ENCODE measurements around the gene SHANK2. TPM values are rescaled to one million over a fixed set of nuclear protein-coding genes. Genes with fewer than 3 reads are reported as not detected.

Gene SHANK2
- total RNA-seq, 1 experiment from 2014 or later = 23.8 TPM

GRCh38 chr11:71209181-71209580 is 43.2 kb downstream of the SHANK2 start:
- Histone ChIP-seq H3T11ph (ENCODE audit: low read length) (no peak overlapping the region), H3K79me1 (ENCODE audit: insufficient read depth, low read depth, low read length, poor library complexity, severe bottlenecking) (no peaks in the 10 kb centered on the region), H3K18ac (ENCODE audit: insufficient read length, low read depth, low read length) (no peak overlapping the region), H3K79me2 (ENCODE audit: insufficient read depth, low read length) (peaks cover 4% of the 10 kb centered on the region; the same call in 1 of the 2 replicates), H3K23me2 (ENCODE audit: insufficient read length, low read depth, low read length, poor library complexity, severe bottlenecking) (no peaks in the 10 kb centered on the region), H3K23ac (ENCODE audit: insufficient read length, low read depth, low read length) (no peak overlapping the region), H2BK120ac (ENCODE audit: low read depth, low read length, poor library complexity, severe bottlenecking) (no peak overlapping the region), H3K9me3 (ENCODE audit: control insufficient read depth, low read depth, low read length) (no peaks in the 10 kb centered on the region), H3K4me2 (ENCODE audit: insufficient read depth, insufficient read length, low read length) (no peak overlapping the region), H4K20me1 (ENCODE audit: control insufficient read depth, insufficient read depth, insufficient read length) (no peaks in the 10 kb centered on the region), H3K27ac (ENCODE audit: insufficient read length, low read depth, low read length) (no peak overlapping the region), H3K9ac (ENCODE audit: extremely low read depth, insufficient read length, low read length) (no peak overlapping the region), H3K56ac (ENCODE audit: insufficient read length, low read depth, low read length) (no peak overlapping the region), H2BK20ac (ENCODE audit: low read depth, low read length, poor library complexity, severe bottlenecking) (no peak overlapping the region), H4K8ac (replicated peaks; ENCODE audit: insufficient read length, low read depth, low read length) (no peak overlapping the region), H3K27me3 (ENCODE audit: insufficient read depth, low read length) (no peaks in the 10 kb centered on the region), H3K4ac (ENCODE audit: low read depth, low read length) (no peak overlapping the region), H2BK5ac (ENCODE audit: insufficient read length, low read length) (no peak overlapping the region), H4K5ac (ENCODE audit: insufficient read length, low read depth, low read length) (no peak overlapping the region), H2BK12ac (ENCODE audit: insufficient read length, low read depth, low read length) (no peak overlapping the region), H2AFZ (ENCODE audit: low read length) (no peak overlapping the region), H2AK5ac (ENCODE audit: insufficient read length, low read length) (no peak overlapping the region), H4K91ac (ENCODE audit: insufficient read length, low read depth, low read length) (no peak overlapping the region), H3K4me1 (ENCODE audit: insufficient read depth, low read length) (peaks cover 4% of the 10 kb centered on the region; the same call in 1 of the 2 replicates), H3K14ac (ENCODE audit: insufficient read depth, low read length) (no peak overlapping the region), H2BK15ac (ENCODE audit: low read depth, low read length) (no peak overlapping the region)
- Mint-ChIP-seq H3K36me3 (ENCODE audit: insufficient read depth in 1 of 3, low read depth in 3 of 3) (peaks cover 9 to 14% (median 10%) of the 10 kb centered on the region in 3 experiments), H3K27ac (no peak overlapping the region), H3K4me1 (peaks cover 23 to 31% of the 10 kb centered on the region in 2 experiments), H3K4me3 (no peak overlapping the region), H3K9me3 (no peaks in the 10 kb centered on the region; a peak in 1 of 5 replicates), H3K27me3 (ENCODE audit: low read depth) (no peaks in the 10 kb centered on the region)
- no CpG with 5 or more reads among the region's 7 CpGs for WGBS (ENCODE audit: extremely low coverage, insufficient read length, low lambda C conversion rate)
- no peak for DNase-seq
- TF ChIP-seq CTCF (conservative IDR thresholded peaks at IDR 0.05) = no peak

Data from H9 (cell line).